Measurements from ENCODE around the gene TNPO1. TPM values are rescaled to one million over a fixed set of nuclear protein-coding genes. Genes with fewer than 3 reads are reported as not detected.

Gene TNPO1
- total and polyA plus RNA-seq, 2 of the 8 experiments (the other 6 are each of a cell fraction or from before 2014, with no cell fraction given) = 38.5 to 211 TPM

DNA sequence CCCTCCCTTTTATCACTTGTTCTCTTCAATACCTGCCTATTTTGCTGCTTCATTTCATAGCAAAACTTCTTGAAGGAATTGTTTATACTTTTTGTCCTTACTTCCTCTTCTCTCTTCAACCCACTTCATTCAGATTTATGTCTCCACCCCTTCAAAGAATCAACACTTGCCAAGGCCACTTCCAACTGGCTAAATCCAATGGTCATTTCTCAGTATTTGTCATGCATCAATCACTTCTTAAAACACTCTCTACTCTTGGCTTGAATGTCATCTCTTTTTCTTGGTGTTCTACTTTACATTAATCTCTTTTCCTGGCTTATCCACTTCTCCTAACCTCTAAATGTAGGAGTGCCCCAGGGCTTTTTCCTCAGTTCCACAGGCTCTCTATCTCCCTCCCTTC, 131.0 kb downstream of the TNPO1 start:
- ChIA-PET POLR2A (ENCODE audit: partially characterized antibody) (no interaction called here), CTCF (ENCODE audit: partially characterized antibody) (no interaction called here)
- H4K91ac ChIP-seq (replicated peaks; ENCODE audit: insufficient read length, low read length) = no peak overlapping the region
- no peak overlapping the region for H3K9ac ChIP-seq (replicated peaks in 1 of 4; ENCODE audit: extremely low read depth in 1 of 4, low read depth in 3 of 4, low read length in 3 of 4)
- H3K27ac ChIP-seq (ENCODE audit: low read depth, low read length) = no peak overlapping the region
- H3K79me2 ChIP-seq (ENCODE audit: control insufficient read depth in 1 of 2, insufficient read depth in 2 of 2, low read length in 2 of 2) = no peaks in the 10 kb centered on the region
- H3K27me3 ChIP-seq (replicated peaks in 1 of 4; ENCODE audit: control insufficient read depth in 3 of 4, extremely low read depth in 1 of 4, insufficient read depth in 3 of 4, low read length in 3 of 4) = no peaks in the 10 kb centered on the region
- no peak overlapping the region for H3K4me3 ChIP-seq (ENCODE audit: extremely low read depth in 1 of 4, insufficient read depth in 2 of 4, low read depth in 3 of 4, low read length in 4 of 4)
- H2BK5ac ChIP-seq (ENCODE audit: low read depth, low read length) = no peak overlapping the region
- H3K23ac ChIP-seq (ENCODE audit: insufficient read length) = no peak overlapping the region
- no peak overlapping the region for H4K8ac ChIP-seq (ENCODE audit: extremely low read depth, insufficient read depth, low read length)
- no peak overlapping the region for H3K4me2 ChIP-seq (ENCODE audit: insufficient read depth in 1 of 2, low read depth in 2 of 2, low read length in 2 of 2)
- no peaks in the 10 kb centered on the region for H3K9me3 ChIP-seq (ENCODE audit: insufficient read depth in 2 of 2, low read depth in 1 of 2, low read length in 1 of 2)
- no peak overlapping the region for H2BK20ac ChIP-seq (ENCODE audit: low read length)
- H3K79me1 ChIP-seq (ENCODE audit: low read depth, low read length) = no peaks in the 10 kb centered on the region
- H2BK120ac ChIP-seq (replicated peaks; ENCODE audit: low read depth, low read length) = no peak overlapping the region
- no peak for DNase-seq (ENCODE audit: low read depth in 1 of 2, low spot score in 2 of 2)
- no peak overlapping the region for H2BK12ac ChIP-seq (ENCODE audit: low read depth, low read length)
- H2AK5ac ChIP-seq (ENCODE audit: low read depth, low read length) = no peak overlapping the region
- H3K56ac ChIP-seq (replicated peaks; ENCODE audit: insufficient read length, low read depth, low read length) = no peak overlapping the region
- no peak overlapping the region for H2BK15ac ChIP-seq (ENCODE audit: low read length)
- H4K20me1 ChIP-seq (replicated peaks in 1 of 2; ENCODE audit: control insufficient read depth in 1 of 2, insufficient read depth in 2 of 2, low read length in 2 of 2) = no peaks in the 10 kb centered on the region
- no peak for FAIRE-seq
- no peak overlapping the region for H3K18ac ChIP-seq (ENCODE audit: extremely low read depth, low read length)
- H3K14ac ChIP-seq (ENCODE audit: insufficient read length) = no peak overlapping the region
- H2AFZ ChIP-seq (ENCODE audit: low read length) = no peak overlapping the region
- H3K4ac ChIP-seq (replicated peaks; ENCODE audit: insufficient read length, low read depth, low read length) = no peak overlapping the region
- no peaks in the 10 kb centered on the region for H3K36me3 ChIP-seq (ENCODE audit: control insufficient read depth in 2 of 4, insufficient read depth in 4 of 4, low read length in 3 of 4)
- no peaks in the 10 kb centered on the region for H3K4me1 ChIP-seq (replicated peaks in 1 of 4; ENCODE audit: control insufficient read depth in 3 of 4, insufficient read depth in 4 of 4, low read length in 3 of 4)
- TF ChIP-seq SP1 (IDR thresholded peaks at IDR 0.05; ENCODE audit: low read depth, low read length) (no peak), CREB1 (IDR thresholded peaks at IDR 0.05) (no peak), SRF (IDR thresholded peaks at IDR 0.05; ENCODE audit: low read depth, low read length) (no peak), FOSL1 (IDR thresholded peaks at IDR 0.05; ENCODE audit: insufficient read depth, low read depth, low read length) (no peak), POLR2A (IDR thresholded peaks at IDR 0.05; ENCODE audit: control extremely low read depth in 1 of 2, low read depth in 2 of 2, low read length in 2 of 2) (no peak)
- TF ChIP-seq, protein P1, sequence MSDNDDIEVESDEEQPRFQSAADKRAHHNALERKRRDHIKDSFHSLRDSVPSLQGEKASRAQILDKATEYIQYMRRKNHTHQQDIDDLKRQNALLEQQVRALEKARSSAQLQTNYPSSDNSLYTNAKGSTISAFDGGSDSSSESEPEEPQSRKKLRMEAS (IDR thresholded peaks at IDR 0.05) = no peak
- no peak overlapping the region for H4K5ac ChIP-seq (ENCODE audit: insufficient read length, low read depth, low read length)
- no peaks in the 10 kb centered on the region for H3K23me2 ChIP-seq (ENCODE audit: low read depth, low read length)

All from H1 (cell line).